GM19395 (cell line): ENCODE data around the gene IPCEF1.

Experiments used
- ATAC-seq: cut with Tn5 transposase; IDR thresholded peaks from one replicate; pipeline ENCODE4 v1.9.1; 2021; ENCODE audit warnings: mild to moderate bottlenecking, moderate library complexity; ENCODE audit not compliant: unreplicated experiment

The IPCEF1 gene

DNA sequence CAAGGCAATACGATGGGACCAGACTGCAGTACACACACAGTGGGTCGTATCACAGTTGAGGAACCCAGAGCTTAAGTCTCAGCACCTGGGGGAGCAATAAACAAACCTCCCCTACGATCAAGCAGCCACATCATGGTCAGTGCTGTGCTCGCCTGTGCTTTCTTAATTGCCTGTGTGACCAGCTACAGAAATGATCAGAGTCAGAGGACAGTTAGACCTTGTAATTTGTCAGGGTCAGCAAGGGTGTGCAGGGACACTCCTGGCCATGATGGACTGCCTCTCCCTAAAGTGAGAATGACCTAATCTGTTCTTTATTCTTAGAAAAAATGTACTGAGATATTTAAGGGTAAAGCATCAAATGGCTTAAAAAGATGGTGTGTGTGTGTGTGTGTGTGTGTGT, 239.1 kb downstream of the IPCEF1 start:
- no peak for ATAC-seq

- ATAC-seq: no peak
Observed at GRCh38 chr6:154113392-154113791, 243.2 kb downstream of the IPCEF1 start.

DNA sequence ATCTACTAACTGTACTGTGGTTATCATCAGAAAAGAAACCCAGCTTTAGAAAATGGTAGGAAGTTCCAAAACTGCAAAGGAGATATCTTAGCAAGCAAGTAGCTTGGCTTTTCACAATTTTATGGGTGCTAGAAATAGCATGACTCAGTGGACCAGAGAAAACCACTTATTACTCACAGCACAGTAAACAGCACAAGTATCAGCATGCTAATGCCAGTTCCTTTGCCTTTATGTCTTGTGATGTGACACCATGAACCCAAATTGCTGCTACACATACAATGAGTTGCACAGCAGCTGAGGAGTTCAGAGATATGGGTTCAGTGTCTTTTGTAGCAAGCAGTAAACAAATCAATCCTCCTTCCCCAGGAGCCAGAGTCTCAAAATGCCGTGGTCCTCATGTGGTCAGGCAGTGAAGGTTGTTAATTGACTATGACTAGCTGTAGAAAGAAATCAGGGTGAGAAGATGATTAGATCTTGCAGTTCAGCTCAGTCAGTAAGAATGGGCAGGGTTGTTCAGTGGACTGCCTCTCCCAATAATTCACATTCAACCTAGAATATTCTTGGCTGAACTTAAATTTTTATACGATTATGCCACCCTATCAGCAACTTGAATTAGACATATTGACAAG, 244.3 kb downstream of the IPCEF1 start:
- no peak for ATAC-seq

DNA sequence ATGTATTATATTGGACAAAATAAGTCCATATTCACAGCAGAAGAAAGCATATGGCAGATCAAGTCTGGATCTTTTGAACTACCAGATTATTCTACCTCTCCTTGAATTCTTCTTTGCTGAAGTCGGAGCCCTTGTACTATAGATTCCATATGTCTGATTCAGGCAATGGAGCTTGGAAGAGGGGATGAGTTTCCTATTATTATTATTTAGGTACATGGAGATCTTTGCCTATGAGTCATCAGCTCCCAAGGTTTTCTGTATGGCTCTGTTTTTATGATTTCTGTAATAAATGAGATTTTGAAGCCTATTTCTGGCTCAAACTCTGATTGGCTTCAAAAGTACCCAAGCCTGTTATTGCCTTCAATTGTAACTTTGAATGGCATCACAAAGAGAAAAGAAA, 245.6 kb downstream of the IPCEF1 start:
- no peak for ATAC-seq

DNA sequence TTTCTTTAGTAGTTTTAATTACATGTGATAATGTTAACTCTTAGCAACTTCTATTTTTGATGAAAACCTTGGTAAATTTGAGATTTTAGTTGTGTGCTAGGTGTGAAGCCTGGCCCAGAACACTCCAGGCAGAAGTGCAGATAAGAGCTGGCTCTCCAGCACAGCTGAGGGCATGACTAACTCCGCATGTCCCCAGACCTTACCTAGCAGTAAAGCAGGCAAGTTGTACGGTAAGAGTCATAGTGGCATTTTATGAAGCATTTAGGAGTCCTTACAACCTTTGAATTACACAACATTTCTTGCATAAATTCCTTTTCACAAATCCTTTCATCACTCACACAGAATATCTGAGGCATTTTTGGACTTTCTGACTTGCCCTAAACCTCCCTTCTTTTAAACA, 250.4 kb downstream of the IPCEF1 start:
- no peak for ATAC-seq
